Measurements from ENCODE around the gene TPP2. TPM values are rescaled to one million over a fixed set of nuclear protein-coding genes. Genes with fewer than 3 reads are reported as not detected.

Gene TPP2
- total and polyA plus RNA-seq, 10 donors = 19.5 to 95.5 (median 55.1) TPM

DNA sequence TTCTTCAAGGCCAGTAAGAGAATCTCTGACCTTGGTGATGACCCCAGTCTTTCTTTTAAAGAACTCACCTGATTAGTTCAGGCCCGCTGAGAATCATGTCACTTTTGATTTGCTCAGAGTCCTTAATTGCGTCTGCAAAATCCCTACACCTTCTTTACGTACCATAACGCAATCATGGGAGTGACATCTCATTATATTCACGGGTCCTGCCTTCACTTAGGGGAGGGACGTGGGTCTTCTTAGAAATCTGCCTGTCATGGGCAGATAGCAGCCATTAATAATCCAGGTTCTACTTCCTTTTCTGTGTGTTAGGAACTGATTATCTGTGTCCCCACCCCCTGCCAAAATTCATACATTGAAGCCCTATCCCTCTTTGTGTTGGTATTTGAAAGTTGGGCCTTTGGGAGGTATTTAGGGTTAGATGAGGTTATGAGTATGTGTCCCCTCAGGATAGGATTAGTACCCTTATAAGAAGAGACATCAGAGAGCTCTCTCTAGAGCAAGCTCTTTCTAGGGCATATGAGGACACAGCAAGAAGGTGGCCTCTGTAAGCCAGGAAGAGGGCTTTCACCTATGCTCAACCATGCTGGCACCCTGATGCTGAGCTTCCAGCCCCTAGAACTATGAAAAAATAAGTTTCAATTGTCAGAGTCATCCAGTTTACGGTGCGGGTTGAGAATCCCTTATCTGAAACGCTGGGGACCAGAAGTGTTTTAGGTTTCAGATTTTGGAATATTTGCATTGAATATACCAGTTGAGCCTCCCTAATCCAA is 9.9 kb downstream of the TPP2 start:
- WGBS, 5 donors = 82 to 95% (median 92%) methylated on average over 9 of the region's 9 CpGs

DNA sequence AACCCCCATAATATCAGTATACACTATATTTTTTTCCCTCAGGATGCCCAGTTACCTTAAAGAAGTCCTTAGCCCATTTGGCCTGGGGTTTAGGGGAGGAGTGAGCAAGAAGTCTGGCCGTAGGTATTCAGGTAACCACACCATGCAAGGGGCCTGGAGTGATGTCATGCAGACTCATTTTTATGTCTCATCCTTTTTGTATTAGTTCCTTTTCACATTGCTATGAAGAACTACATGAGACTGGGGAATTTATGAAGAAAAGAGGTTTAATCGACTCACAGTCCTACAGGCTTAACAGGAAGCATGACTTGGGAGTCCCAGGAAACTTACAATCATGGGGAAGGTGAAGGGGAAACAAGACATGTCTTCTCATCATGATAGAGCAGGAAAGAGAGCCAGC is 12.2 kb downstream of the TPP2 start:
- Histone ChIP-seq H3K36me3 (peaks cover 0 to 78% (median 37%) of the 10 kb centered on the region in 6 donors), H3K9me3 (no peaks in the 10 kb centered on the region), H3K27ac (no peak overlapping the region), H3K4me3 (no peak overlapping the region), H3K4me1 (peaks cover 2 to 72% (median 8%) of the 10 kb centered on the region in 6 donors), H3K27me3 (replicated peaks in 1 of 7) (no peaks in the 10 kb centered on the region)
- intact Hi-C loops (cut with DNase I; ENCODE audit: low total_unique reads) = no loop called here
- 90 to 100% (median 94%) methylated on average over 2 of the region's 2 CpGs for WGBS, 5 donors
- DNase-seq = no peak
- TF ChIP-seq, protein P1, sequence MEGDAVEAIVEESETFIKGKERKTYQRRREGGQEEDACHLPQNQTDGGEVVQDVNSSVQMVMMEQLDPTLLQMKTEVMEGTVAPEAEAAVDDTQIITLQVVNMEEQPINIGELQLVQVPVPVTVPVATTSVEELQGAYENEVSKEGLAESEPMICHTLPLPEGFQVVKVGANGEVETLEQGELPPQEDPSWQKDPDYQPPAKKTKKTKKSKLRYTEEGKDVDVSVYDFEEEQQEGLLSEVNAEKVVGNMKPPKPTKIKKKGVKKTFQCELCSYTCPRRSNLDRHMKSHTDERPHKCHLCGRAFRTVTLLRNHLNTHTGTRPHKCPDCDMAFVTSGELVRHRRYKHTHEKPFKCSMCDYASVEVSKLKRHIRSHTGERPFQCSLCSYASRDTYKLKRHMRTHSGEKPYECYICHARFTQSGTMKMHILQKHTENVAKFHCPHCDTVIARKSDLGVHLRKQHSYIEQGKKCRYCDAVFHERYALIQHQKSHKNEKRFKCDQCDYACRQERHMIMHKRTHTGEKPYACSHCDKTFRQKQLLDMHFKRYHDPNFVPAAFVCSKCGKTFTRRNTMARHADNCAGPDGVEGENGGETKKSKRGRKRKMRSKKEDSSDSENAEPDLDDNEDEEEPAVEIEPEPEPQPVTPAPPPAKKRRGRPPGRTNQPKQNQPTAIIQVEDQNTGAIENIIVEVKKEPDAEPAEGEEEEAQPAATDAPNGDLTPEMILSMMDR (IDR thresholded peaks at IDR 0.05 in 8 of 11, conservative IDR thresholded peaks at IDR 0.05 in 3 of 11) = no peak
- TF ChIP-seq POLR2AphosphoS5 (IDR thresholded peaks at IDR 0.05) (no peak), POLR2A (IDR thresholded peaks at IDR 0.05) (no peak)

More for the DNA sequence above, 9.9 kb downstream of the TPP2 start:
- peaks cover 0 to 73% (median 37%) of the 10 kb centered on the region in 6 donors for H3K36me3 ChIP-seq
- H3K27me3 ChIP-seq (replicated peaks in 1 of 7) = no peaks in the 10 kb centered on the region
- no peak for DNase-seq
- H3K4me1 ChIP-seq = peaks cover 0 to 83% (median 12%) of the 10 kb centered on the region in 6 donors
- H3K4me3 ChIP-seq = no peak overlapping the region
- TF ChIP-seq, protein P1 (IDR thresholded peaks at IDR 0.05 in 8 of 11, conservative IDR thresholded peaks at IDR 0.05 in 3 of 11) = no peak
- TF ChIP-seq POLR2A (IDR thresholded peaks at IDR 0.05) (no peak), POLR2AphosphoS5 (IDR thresholded peaks at IDR 0.05) (no peak)
- H3K9me3 ChIP-seq = no peaks in the 10 kb centered on the region
- intact Hi-C loops (cut with DNase I; ENCODE audit: low total_unique reads) = no loop called here
- no peak overlapping the region for H3K27ac ChIP-seq

DNA sequence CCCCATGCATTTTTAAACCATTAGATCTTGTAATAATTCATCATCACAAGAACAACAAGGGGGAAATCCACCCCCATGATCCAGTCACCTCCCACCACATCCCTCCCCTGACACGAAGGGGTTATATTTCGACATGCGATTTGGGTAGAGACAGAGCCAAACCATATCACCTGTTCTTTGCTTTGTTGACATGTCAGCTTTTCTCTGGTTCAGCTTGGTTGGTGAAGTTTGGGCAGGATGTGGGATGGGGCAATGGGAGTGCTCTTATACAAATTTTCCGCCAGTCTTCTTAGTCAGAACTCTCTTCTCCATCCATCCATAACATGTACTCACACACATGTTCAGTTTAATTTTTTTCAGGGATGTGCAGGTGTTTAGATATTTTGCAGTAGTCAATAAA is 12.9 kb downstream of the TPP2 start:
- WGBS, 5 donors = 82 to 89% (median 87%) methylated on average over 4 of the region's 4 CpGs
- Histone ChIP-seq H3K27me3 (replicated peaks in 1 of 7) (no peaks in the 10 kb centered on the region), H3K4me3 (no peak overlapping the region), H3K9me3 (no peaks in the 10 kb centered on the region), H3K27ac (no peak overlapping the region), H3K36me3 (peaks cover 0 to 84% (median 40%) of the 10 kb centered on the region in 6 donors), H3K4me1 (peaks cover 0 to 65% (median 5%) of the 10 kb centered on the region in 6 donors)
- DNase-seq = no peak
- intact Hi-C loops (cut with DNase I; ENCODE audit: low total_unique reads) = loop anchor here (10.0 kb wide), 1 partner anchor 55 kb away; no protein-coding TSS in a partner anchor
- TF ChIP-seq POLR2A (IDR thresholded peaks at IDR 0.05) = no peak
- no peak for TF ChIP-seq POLR2AphosphoS5 (IDR thresholded peaks at IDR 0.05)
- TF ChIP-seq, protein P1 (IDR thresholded peaks at IDR 0.05 in 8 of 11, conservative IDR thresholded peaks at IDR 0.05 in 3 of 11) = no peak

DNA sequence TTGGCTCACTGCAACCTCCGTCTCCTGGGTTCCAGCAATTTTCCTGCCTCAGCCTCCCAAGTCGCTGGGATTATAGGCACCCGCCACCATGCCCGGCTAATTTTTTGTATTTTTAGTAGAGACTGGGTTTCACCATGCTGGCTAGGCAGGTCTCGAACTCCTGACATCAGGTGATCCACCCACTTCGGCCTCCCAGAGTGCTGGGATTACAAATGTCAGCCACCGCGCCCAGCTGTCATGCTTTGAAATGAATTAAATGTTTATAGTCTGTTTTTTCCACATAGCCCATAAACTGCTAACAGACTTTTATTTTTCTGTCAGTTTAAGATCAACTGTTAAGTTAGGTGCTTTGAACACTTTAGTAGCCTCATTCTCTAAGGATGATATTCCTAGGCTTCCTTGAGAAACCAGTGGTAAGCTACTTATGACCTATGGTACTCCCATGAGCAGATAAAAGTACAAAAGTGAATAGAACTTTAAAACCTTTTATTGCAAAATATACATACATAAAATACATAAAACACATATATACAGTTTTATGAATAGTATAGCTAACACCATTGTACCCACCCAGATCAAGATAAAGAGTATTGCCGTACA is 13.6 kb downstream of the TPP2 start:
- 91 to 98% (median 96%) methylated on average over 9 of the region's 9 CpGs for WGBS, 5 donors
- DNase-seq = no peak
- H3K4me3 ChIP-seq = no peak overlapping the region
- peaks cover 0 to 58% (median 5%) of the 10 kb centered on the region in 6 donors for H3K4me1 ChIP-seq
- no peak for TF ChIP-seq POLR2A (IDR thresholded peaks at IDR 0.05)
- TF ChIP-seq, protein P1 (IDR thresholded peaks at IDR 0.05 in 8 of 11, conservative IDR thresholded peaks at IDR 0.05 in 3 of 11) = no peak
- no peaks in the 10 kb centered on the region for H3K9me3 ChIP-seq
- H3K36me3 ChIP-seq = peaks cover 0 to 84% (median 39%) of the 10 kb centered on the region in 6 donors
- intact Hi-C loops (cut with DNase I; ENCODE audit: low total_unique reads) = loop anchor here (10.0 kb wide), 1 partner anchor 54 kb away; no protein-coding TSS in a partner anchor
- no peaks in the 10 kb centered on the region for H3K27me3 ChIP-seq (replicated peaks in 1 of 7)
- H3K27ac ChIP-seq = no peak overlapping the region
